Muscle of back (tissue), 11 donors: ENCODE measurements around the gene SLC27A4. TPM values are rescaled to one million over a fixed set of nuclear protein-coding genes. Genes with fewer than 3 reads are reported as not detected.

Source experiments
- DNase-seq, 3 donors: peaks; one replicate each; pipeline versions ENCODE4 v3.0.0 to v3.0.0-alpha.2; 2013
- polyA plus RNA-seq, 10 donors: library from polyadenylated mRNA; unstranded; fragments of 120-200 nt; gene quantifications; one replicate each; pipeline ENCODE4 v1.2.1, GENCODE V29; 2013; ENCODE audit not compliant: insufficient read length in 10 of 10

The SLC27A4 gene
- polyA plus RNA-seq, 10 donors, result 7.8 to 13.4 (median 10.7) TPM

DNA sequence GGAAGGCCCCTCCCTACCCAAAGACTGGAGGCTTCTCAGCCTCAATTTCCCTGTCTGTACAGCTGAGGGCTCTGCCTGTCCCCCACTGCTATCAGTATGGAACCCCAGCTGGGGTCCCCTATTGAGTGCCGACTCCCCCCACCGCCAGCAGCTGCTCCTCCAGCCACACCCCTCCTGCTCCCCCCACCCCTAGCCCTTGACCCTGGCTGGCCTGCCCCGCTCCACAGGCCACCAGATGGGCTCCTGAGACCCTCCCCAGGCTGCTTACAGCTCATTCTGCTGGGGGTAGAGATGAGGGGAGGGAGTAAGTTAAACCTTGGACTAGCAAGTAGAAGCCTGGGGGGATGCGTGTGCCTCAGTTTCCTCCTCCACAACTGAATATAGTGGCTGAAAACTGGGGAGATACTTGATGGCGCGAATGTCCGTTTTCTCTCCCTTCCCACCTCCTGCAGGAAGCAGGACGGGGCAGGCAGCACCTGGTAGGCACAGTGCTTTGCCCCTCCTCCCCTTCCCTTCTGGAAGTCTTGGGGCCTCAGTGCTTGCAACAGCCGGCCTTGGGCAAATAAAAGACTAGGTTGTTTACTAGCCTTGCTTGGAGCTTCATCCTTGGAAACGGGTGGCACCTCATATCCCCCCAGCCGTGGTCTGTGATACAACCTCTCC, 50.0 kb downstream of the SLC27A4 start:
- DNase-seq, result no peak

DNA sequence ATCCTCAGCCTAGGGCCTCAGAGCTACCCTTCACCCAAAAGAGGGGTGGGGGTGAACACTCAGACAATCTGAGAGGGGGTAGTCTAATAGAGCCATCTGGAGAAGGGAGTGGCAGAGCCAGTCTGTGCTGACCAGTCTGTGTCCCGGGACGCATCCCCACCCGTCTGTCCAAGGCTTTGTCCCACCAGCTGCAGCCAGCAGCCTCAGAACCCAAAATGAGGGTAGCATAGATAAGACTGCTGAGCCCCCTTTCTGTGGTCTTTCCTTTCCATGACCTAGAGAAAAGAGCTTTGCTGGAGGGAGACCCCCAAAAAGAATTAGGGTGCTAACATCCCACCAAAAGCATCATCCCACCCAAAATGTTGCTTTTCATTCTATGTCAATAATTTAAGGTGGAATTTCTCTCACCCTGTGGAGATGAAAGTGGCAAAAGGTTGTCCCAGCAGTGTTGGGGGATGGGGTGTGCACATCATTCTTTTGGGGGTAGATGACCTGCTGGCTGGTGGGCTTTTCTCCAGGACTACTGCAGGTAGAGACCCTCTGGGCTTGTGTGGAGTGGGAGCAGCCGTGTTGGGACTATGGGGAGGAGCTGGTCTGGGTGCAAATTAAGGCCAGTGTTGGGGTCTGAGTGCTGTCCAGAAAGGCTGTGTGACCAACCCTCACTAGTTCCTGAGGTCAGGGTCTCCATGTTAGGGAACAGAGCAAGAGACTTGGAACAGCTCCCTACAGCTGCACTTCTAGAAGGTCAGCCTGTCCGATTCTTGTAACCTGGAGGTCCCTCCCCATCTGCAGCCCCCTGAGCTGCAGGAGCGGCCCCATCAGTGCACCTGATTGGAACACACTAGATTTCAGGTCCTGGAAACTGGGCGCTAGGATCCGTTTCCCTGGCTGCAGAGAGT, 50.7 kb downstream of the SLC27A4 start:
- no peak for DNase-seq

GRCh38 chr9:128391956-128392301, 51.6 kb downstream of the SLC27A4 start:
- no peak for DNase-seq

DNA sequence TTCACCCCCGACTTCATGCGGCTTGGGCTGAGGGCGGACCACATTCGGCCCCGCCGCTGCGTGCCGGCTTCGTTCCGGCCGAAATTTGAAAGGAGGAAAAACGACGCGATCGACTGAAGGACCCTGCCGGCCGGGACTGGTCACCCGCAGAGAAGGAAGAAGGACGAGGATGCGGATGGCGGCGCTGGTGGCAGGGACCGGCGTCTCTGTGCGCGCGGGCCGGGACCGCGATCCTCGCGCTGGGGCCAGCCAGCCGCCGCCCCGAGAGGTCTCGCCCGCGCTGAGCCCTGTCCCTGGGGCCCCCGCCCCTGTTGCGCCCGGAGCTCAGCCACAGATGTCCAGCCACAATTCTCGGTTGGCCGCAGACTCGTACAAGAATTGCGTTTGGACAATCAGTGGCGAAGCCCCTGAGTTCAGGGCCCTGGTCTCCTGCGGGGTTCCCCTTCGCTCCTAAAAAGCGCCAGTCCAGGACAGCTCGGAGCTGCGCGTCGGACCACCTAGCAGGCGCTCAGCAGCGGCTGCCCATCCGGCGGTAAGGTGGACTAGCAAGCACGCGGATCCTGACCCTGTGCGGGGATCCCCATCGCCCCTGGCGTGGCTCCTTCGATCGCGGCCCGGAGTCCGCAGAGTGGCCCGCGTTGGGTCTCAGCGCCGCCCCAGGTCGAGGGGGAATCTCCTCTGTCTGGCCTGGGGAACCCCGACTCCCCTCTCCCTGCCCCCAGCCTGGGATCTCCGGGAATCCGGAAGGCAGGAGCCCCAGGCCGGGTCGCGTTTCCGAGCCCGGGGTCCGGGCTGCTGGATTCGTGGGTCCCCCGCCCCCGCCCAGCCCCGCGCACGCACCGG, 52.2 kb downstream of the SLC27A4 start:
- DNase-seq, result no peak

DNA sequence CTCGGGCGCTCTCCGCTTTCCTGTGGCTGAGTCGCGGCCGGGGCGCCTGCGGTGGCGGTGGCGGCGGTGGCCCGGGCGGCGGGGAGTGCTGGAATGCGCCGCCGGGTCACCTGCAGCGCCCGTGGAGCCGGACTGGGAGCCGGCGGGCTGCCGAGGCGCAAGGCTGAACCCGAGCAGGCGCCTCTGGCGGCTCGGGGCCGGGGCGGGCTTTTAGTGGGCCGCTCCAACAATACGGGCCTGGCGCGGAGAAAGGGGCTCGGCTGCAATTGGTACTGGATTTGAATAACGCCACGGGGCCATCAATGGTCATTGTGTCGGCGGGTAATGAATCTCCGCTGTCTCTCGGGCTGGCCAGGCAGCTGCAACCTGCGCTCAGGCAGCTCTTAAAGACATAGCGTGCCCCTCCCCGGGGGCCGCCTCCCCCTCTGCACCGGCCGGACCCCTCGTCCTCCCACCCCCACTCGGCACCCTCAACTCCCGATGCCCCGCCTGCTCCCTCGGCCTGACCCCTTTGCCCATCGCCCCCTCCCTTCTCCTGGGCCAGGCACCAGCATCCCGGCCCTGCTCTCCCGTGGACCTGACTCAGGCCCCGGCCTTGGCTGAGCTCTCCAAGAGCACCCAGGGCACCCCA, 52.9 kb downstream of the SLC27A4 start:
- DNase-seq, result no peak

DNA sequence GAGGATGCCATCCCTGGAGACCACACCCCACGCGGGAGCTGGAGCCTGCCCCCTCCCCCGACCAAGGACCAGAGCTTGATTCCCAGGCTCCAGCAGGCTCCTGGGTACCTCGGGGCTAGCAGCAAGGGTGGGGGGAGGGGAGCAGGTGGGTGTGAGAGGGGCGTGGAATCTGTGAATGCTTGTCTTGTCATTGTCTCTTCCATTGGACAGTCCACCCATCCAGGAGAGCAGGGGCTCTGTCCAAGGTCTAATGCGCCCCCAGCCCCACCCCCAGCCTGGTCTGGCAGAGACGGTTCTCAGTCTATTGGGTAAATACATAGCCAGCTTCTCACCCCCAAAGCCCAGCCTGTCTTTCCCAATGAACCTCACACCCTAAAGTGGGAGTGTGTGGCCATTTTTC, 53.6 kb downstream of the SLC27A4 start:
- no peak for DNase-seq

GRCh38 chr9:128394379-128395168, 54.2 kb downstream of the SLC27A4 start:
- no peak for DNase-seq

DNA sequence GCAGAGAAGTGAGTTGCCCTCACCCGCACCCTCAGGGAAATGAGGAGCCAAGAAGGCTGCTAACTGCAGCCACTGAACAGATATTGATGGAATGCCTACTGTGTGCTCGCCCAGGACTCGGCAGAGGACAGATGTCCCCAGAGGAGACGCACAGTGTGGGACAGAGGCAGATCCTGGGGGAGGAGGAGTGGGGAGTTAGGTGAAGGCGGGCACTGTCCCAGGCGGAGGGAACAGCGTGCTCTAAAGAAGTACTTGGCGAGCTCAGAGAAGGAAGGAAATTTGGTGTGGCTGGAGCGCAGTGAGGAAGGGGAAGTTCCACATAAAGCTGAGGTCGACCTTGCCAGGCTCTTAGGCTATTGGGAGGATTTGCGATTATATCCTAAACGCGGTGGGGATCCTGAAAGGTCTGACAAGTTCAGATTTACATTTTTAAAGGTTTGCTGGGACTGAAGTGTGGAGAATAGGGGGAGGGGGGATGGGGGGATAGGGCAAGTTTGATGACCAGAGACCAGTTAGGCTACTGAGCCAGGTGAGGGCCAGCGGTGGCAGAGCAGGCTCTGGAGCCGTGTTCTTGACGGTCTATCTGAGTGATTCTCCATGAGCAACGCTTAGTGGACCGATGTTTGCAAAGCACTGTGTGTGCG, 56.8 kb downstream of the SLC27A4 start:
- no peak for DNase-seq

DNA sequence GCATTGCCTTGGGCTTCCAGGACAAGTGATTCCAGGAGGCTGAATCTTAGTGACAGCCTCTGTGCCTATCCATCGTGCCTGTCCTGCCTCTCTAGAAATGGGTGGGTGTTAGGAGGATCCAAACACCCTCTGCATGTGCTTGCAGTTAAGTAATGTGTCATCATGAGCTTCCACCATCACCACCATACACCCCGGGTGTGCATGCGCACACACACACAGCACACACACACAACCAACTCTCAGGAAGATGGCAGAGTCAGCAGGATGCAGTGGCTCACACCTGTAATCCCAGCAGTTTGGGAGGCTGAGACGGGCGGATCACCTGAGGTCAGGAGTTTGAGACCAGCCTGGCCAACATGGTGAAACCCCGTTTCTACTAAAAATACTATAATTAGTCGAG, 57.5 kb downstream of the SLC27A4 start:
- no peak for DNase-seq

DNA sequence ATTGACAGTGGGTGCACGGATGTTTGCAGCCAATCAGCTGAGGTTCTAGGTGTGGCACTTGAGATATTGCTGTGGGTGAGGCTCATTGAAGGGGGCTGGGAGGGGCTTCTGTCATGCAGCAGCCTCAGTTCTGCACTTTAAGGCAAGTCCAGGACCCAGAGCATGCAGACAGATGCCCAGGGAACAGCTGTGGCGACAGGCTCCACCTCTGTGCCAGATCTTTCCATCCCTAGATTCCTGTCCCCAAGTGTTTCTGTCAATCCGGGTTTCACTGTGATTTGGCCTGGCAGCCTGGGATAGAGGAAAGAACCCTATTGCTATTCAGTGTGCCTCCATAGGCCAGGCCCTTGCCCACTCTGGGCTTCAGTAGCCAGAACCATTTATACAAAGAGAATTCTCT, 59.5 kb downstream of the SLC27A4 start:
- DNase-seq, result peak in 1 of 3 donors; percentile 41

DNA sequence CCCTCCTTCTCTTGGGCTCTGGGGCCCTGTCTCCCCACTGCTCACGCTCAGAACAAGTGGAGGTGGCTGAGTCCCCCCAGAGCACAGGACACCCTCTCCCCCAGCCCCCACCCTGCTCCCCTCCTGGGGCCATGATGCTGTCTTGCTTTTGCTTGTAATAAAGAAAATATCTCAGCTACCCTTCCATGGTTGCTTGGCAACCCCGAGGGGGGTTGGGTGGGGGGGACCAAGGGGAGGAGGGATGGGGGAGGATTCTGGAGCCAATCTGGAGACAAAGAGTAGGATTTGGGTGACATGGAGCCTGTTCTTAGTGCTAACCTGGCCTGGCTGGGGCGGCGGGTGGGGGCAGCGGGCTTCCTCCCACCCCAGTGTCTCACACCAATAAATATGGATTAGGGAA, 64.2 kb downstream of the SLC27A4 start:
- no peak for DNase-seq

- DNase-seq, result no peak
These were observed 64.9 kb downstream of the SLC27A4 start for GRCh38 chr9:128405077-128405779.

- DNase-seq, result no peak
These were observed 65.4 kb downstream of the SLC27A4 start for GRCh38 chr9:128405780-128406171.

GRCh38 chr9:128406848-128407391, 66.6 kb downstream of the SLC27A4 start:
- no peak for DNase-seq

GRCh38 chr9:128408963-128409431, 68.7 kb downstream of the SLC27A4 start:
- DNase-seq, result no peak

DNA sequence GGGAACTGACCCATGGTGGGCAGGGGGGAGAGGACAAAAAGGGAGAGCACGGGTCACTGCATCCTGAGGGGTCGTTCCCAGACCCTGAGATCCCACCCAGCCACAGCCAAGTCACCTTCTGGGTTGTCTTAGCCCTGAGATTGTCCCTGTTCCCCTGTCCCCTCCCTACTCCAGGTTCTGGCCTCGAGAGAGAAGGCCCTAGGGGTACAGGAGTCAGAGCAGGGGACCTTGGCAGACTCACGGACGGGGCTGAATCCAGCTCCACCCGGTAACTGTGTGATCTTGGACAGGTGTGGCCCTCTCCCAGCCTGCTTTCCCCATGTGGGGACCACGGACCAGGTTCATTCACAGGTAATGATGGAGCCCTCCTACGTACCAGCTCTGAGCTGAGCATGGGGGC, 69.1 kb downstream of the SLC27A4 start:
- no peak for DNase-seq

DNA sequence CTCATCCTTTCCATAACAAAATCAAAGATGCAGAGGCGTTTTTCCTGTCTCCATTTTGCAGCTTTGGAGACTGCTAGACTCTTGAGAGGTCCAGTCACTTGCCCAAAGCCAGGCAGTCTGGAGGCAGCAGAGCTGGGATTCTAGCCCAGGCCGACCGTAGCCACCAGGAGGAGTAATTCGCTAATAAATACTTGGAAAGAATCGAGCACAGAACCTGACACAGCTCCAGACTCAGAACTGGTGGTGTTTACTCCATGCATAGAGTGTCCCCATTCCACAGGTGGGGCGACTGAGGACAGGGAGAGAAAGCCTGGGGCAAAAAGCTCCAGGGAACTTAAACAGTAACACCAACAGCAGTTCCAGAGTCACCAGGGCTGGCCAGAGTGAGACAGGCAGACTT, 69.7 kb downstream of the SLC27A4 start:
- DNase-seq, result peak in 2 of 3 donors; percentile 43 to 59
